ENCODE measurements around the gene DENND2A. TPM values are rescaled to one million over a fixed set of nuclear protein-coding genes. Genes with fewer than 3 reads are reported as not detected.

Gene DENND2A
- total RNA-seq, 4 donors from 2014 or later, result 2.0 to 10.9 (median 5.1) TPM

DNA sequence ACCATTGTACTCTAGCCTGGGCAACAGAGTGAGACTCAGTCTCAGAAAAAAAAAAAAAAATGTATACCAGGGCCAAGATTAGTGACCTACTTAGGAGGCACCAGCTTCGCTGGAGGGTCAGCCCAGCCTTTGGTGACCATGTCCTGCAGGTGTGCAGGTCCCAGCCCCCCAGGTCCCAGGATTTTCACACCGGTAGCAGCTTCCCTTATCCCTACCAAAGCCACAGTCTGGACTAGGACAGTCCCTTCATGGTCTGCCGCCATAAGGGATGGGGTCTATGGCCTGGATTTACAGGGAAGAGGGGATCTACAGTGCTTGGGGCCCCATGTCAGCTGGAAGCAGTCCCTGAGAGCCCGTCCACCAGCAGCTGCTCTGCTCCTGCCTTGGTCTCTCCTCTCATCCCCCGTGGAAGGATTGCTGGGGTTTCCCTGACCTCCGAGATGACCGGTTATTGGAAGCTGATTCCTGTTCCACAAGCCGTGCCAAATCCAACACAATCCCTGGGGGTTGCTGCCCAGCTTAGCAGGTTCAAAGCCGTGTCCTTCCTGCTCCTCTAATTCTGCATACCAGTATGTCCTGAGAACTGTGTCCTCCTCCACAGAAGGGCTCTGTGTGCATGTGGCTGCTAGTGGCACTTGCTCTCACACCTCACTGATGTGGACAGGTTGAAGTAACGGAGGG lies 44.9 kb upstream of the DENND2A start:
- TF ChIP-seq, protein P1, sequence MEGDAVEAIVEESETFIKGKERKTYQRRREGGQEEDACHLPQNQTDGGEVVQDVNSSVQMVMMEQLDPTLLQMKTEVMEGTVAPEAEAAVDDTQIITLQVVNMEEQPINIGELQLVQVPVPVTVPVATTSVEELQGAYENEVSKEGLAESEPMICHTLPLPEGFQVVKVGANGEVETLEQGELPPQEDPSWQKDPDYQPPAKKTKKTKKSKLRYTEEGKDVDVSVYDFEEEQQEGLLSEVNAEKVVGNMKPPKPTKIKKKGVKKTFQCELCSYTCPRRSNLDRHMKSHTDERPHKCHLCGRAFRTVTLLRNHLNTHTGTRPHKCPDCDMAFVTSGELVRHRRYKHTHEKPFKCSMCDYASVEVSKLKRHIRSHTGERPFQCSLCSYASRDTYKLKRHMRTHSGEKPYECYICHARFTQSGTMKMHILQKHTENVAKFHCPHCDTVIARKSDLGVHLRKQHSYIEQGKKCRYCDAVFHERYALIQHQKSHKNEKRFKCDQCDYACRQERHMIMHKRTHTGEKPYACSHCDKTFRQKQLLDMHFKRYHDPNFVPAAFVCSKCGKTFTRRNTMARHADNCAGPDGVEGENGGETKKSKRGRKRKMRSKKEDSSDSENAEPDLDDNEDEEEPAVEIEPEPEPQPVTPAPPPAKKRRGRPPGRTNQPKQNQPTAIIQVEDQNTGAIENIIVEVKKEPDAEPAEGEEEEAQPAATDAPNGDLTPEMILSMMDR (IDR thresholded peaks at IDR 0.05), result no peak
- no peak for TF ChIP-seq POLR2A (IDR thresholded peaks at IDR 0.05)
- H3K9me3 ChIP-seq, result no peaks in the 10 kb centered on the region
- peaks cover 6 to 20% of the 10 kb centered on the region in 2 donors for H3K36me3 ChIP-seq
- H3K27me3 ChIP-seq, result no peaks in the 10 kb centered on the region
- no peaks in the 10 kb centered on the region for H3K4me1 ChIP-seq
- 73 to 82% methylated on average over 7 to 10 of the region's 10 CpGs for WGBS, 2 donors
- intact Hi-C loops (cut with DNase I), result no loop called here
- H3K4me3 ChIP-seq (replicated peaks in 1 of 3), result no peak overlapping the region
- DNase-seq, result no peak
- H3K27ac ChIP-seq, result no peak overlapping the region

DNA sequence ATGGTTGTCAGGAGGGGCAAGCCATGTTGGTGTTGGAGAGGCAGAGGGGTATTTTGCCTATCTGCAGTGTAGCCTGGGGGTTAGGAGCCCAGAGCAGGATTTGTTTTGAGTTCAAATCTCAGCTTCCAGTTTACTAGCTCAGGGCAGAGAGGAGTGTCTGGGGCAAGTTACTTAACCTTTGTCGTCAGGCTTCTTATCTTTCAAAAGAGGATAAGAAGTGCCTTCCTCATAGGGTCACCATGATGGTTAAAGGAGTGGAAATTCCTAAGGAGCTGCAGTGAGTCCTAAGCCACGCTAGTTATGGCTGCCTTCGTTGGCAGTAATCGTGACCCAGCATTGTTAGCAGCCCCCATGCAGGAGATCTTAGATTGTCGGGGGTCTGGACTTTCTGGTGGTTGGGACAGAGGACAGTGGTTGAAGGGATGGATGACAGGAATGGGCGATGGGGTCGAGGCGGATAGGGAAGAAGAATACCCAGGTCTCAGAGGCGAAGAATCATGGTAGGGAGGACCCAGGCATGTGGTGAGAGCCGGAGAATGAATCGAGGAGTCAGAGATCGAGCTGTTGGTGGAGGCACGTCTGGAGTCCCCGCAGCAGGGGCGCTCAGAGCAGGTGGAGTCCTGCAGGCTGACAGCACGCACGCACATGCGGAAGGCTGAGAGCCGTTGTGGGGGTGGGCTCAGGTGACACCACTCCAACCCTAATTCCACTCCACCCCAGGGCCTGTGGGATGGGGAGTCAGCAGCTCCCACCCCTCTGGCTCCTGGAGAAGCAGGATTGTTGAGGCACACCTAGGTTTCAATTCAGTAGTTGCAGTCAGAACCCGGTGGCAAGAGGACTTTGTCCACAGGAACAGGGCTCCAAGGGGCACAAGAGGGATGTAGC lies 43.7 kb upstream of the DENND2A start:
- DNase-seq, result no peak
- Histone ChIP-seq H3K27ac (no peak overlapping the region), H3K9me3 (no peaks in the 10 kb centered on the region), H3K36me3 (peaks cover 6 to 14% of the 10 kb centered on the region in 2 donors), H3K4me3 (replicated peaks in 1 of 3) (no peak overlapping the region), H3K4me1 (no peaks in the 10 kb centered on the region), H3K27me3 (no peaks in the 10 kb centered on the region)
- no peak for TF ChIP-seq POLR2A (IDR thresholded peaks at IDR 0.05)
- TF ChIP-seq, protein P1 (IDR thresholded peaks at IDR 0.05), result no peak
- intact Hi-C loops (cut with DNase I), result no loop called here
- WGBS, 2 donors, result 93% methylated on average over 20 of the region's 20 CpGs

DNA sequence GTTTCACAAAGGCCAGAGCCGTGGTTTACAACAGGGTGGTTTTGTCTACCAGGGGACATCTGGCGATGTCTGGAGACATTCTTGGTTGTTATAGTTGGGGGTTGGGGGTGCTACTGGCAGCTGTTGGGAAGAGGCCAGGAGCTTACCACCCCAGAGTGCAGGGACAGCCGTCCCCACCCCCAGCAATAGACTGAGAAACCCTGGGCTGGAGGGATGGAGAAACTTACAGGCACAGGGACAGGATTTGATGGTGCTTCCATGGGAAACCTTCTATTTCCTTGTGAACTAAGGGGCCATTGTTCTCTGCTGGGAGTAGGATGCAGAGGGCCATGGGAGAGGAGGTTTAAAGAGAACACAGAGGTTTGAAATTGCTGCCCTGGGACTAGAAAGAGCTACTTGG lies 43.0 kb upstream of the DENND2A start:
- Histone ChIP-seq H3K27me3 (no peaks in the 10 kb centered on the region), H3K27ac (no peak overlapping the region), H3K36me3 (peaks cover 6 to 18% of the 10 kb centered on the region in 2 donors), H3K9me3 (no peaks in the 10 kb centered on the region), H3K4me1 (no peaks in the 10 kb centered on the region), H3K4me3 (replicated peaks in 1 of 3) (no peak overlapping the region)
- DNase-seq, result no peak
- WGBS, 2 donors, result 98 to 100% methylated on average over 3 of the region's 3 CpGs
- TF ChIP-seq, protein P1 (IDR thresholded peaks at IDR 0.05), result no peak
- TF ChIP-seq POLR2A (IDR thresholded peaks at IDR 0.05), result no peak
- intact Hi-C loops (cut with DNase I), result no loop called here

DNA sequence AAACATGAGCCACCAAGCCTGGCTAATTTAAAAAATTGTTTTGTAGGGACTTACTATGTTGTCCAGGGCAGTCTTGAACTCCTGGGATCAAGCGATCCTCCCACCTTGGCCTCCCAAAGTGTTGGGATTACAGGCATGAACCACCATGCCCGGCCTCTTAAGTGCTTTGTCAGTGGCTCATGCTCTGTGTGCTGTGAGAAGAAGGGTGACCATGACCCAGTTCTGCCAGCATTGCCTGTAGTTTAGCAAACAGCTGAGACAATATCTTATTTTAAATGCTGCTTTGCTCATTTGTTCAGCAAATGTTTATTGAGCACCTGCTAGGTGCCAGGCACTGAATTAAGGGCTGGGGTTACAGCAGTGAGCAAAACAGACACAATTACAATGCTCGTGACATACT lies 41.2 kb upstream of the DENND2A start:
- no peak for DNase-seq
- no peaks in the 10 kb centered on the region for H3K4me1 ChIP-seq
- H3K27me3 ChIP-seq, result no peaks in the 10 kb centered on the region
- TF ChIP-seq, protein P1 (IDR thresholded peaks at IDR 0.05), result no peak
- no peaks in the 10 kb centered on the region for H3K9me3 ChIP-seq
- H3K27ac ChIP-seq, result no peak overlapping the region
- peaks cover 6 to 11% of the 10 kb centered on the region in 2 donors for H3K36me3 ChIP-seq
- 87 to 88% methylated on average over 3 of the region's 3 CpGs for WGBS, 2 donors
- no peak overlapping the region for H3K4me3 ChIP-seq (replicated peaks in 1 of 3)
- intact Hi-C loops (cut with DNase I), result no loop called here

DNA sequence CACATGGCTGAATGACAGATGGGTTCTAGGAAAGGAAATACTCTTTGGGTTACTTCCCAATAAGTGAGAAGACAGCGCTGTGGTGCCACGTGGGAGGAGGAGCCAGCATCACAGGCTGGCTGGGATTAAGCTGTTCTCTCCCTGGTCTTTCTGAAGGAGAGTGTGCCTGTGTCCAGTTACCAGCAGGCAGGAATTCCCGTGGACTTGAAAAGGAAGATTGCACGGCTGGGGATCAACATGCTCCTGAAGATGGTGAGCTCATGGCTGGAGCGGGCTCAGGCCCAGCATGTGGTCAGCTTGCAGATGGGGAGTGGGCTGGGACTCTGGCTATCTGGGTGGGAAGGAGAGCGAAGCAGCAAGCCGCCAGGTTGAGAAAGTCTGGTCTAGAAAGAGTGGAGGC lies 40.3 kb upstream of the DENND2A start:
- WGBS, 2 donors, result 91 to 94% methylated on average over 7 of the region's 7 CpGs
- Histone ChIP-seq H3K27ac (no peak overlapping the region), H3K36me3 (peaks cover 6 to 11% of the 10 kb centered on the region in 2 donors)

More for the DNA sequence above, 40.3 kb upstream of the DENND2A start:
- no peak overlapping the region for H3K4me3 ChIP-seq (replicated peaks in 1 of 3)
- TF ChIP-seq, protein P1 (IDR thresholded peaks at IDR 0.05), result no peak
- TF ChIP-seq POLR2A (IDR thresholded peaks at IDR 0.05), result no peak
- H3K4me1 ChIP-seq, result peaks cover 0 to under 1% of the 10 kb centered on the region in 2 donors
- DNase-seq, result no peak
- intact Hi-C loops (cut with DNase I), result no loop called here
- H3K9me3 ChIP-seq, result no peaks in the 10 kb centered on the region
- H3K27me3 ChIP-seq, result no peaks in the 10 kb centered on the region

Measured in thyroid gland (tissue), 4 donors.